Kidney tubule cell (primary cell): Measurements from ENCODE around the gene CYP11A1.
"Not testable (repeated sequence)": the region's sequence is repeated elsewhere in the genome, so short reads cannot be mapped to it uniquely, and the experiment has no call there.

Experiments
- DNase-seq: peaks from one replicate; pipeline ENCODE4 v3.0.0-alpha.2; 2018; ENCODE audit warnings: low spot score

The CYP11A1 gene

DNA sequence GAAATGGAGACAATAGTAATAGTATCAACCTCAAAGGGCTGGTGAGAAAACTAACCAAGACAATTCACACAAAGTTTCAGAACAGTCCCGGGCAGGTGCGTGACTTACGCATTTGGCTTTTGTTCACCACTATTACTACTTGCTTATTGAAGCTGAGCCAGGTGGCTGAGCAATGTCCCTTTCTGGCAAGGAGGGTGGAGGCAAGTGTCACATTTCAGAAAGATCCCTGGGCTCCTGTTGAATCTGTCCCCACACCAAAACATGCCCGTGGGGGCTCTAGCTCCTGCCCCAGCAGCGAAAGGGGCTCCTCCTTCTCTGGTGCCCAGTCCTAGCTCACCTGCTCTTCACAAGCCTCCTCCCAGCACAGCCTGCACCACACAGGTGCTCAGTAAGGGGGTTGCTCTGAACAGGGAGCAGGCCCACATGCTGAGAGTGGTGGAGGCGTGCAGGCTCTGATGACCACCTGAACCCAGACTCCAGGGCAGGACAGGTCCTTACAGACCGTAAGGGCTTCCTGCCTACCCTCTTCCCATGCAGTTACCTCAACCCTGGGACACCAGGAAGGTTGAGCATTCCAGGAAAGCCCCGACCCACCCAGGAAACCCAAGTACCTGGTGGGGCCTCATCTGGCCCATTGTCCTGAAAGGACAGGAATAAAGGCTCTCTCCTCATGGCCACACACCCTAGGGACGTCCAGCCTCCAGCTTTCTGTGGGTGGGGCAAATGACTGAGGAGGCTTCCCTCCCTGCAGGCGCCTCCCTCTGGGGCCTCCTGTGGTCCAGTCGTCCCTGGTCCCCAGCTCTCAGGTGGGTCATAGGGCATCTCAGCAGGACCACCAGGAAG, 33.7 kb upstream of the CYP11A1 start:
- peak; percentile 72 for DNase-seq

GRCh38 chr15:74400313-74400860, 32.9 kb upstream of the CYP11A1 start:
- DNase-seq, result peak; percentile 69

- peak; percentile 88 for DNase-seq
Observed at GRCh38 chr15:74399511-74400312, 32.3 kb upstream of the CYP11A1 start.

- no peak for DNase-seq
Observed at GRCh38 chr15:74399100-74399499, 31.7 kb upstream of the CYP11A1 start.

DNA sequence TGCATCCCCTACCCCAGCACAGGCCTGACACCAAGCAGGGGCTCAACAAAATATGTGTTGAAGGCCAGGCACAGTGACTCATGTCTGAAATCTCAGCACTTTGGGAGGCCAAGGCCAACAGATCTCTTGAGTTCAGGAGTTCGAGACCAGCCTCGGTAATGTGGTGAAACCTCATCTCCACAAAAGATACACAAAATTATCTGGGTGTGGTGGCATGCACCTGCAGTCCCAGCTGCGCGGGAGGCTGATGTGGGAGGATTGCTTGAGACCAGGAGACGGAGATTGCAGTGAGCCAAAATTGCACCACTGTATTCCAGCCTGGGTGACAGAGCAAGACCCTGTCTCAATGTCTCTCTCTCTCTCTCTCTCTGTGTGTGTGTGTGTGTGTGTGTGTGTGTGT, 30.7 kb upstream of the CYP11A1 start:
- DNase-seq, result no peak

DNA sequence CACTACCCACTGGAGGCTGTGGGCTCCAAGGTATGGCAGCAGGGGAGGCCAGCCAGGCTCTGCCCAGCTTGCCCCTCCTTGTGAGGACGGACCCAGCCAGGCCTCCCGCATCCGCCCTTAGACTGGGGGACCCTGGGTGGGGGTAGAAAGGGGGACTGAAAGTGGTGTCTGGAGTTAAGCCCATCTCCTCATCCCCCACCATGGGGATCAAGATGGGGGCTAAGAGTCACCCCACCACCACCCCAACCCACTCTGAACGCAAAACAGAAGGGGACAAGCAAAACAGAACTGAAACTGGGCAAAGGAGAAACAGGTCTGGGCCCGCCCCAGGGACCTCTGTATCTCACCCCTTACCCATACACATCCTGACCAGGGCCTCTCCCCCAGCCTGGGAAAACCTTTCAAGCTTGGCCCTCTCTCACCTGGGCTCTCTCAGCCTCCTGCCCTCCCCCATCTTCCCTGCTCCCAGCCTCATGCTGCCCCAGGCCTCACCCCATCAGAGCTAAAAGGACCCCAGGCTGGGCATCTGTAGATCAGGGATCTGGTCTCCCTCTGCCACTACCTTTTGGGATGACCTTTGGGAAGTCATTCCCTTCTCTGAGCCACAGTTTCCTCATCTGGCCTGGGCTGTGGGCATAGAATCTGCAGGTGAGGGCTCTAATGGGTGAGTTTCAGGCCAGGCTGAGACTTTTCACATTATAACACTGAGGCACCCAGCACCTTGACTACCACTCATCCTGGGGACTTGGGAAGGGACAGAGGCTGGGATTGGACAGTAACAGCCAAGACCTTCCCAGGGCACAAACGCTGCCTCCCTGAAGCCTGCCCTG, 30.0 kb upstream of the CYP11A1 start:
- peak; percentile 75 for DNase-seq

- peak; percentile 100 for DNase-seq
Observed at GRCh38 chr15:74396445-74397238, 29.2 kb upstream of the CYP11A1 start.

DNA sequence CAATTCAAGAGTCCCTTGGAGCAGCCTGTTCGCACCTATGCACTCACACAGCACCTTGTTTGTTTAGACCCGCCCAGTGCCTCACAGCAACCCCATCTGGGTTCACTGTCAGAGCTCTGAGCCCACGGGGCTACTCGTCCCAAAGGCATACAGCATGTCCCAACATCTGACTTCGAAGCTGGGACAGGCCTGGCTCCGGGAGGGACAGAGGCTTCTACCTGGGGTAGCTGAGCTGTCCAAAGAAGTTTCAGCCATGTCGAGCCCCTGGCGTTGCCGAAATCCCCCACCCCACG, 28.6 kb upstream of the CYP11A1 start:
- peak; percentile 37 for DNase-seq

DNA sequence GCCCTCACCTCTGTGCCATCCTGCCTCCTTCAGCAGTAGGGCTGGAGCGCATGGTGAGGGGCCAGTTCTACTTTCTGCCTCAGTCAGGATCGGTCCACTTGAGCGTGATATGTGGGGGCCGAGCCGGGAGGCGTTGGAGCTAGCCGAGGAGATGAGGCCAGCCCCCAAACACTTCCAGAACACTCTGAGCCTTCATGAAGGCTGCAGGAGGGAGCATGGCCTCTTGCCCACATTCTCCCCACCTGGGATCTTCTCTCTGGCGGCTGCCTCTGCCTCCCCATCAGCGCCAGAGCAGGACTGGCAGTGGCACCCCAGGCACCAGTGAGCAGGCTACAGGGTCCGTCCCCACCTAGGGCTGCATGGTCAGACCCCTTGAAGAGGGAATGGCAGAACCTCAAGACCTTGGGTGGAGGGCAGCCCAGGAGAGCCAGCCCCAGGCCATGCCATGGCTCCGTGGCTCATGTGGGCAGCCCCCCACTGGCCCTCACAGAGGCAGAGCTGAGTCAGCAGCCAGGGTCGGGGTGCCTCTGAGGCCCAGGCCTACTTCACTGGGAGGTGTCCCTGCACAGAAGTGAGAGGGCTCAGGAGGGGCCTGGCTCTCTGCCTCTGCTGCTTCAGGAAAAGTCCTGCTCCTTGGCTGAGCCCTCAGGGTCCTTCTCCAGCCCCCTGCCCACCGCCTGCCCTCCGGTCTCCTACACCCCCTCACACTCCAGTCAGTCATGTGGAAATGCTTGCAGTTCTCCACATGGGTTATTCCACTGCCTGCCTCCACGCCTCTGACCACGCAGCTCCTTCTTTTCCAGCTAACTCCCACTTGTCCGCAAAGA, 28.1 kb upstream of the CYP11A1 start:
- DNase-seq, result no peak

DNA sequence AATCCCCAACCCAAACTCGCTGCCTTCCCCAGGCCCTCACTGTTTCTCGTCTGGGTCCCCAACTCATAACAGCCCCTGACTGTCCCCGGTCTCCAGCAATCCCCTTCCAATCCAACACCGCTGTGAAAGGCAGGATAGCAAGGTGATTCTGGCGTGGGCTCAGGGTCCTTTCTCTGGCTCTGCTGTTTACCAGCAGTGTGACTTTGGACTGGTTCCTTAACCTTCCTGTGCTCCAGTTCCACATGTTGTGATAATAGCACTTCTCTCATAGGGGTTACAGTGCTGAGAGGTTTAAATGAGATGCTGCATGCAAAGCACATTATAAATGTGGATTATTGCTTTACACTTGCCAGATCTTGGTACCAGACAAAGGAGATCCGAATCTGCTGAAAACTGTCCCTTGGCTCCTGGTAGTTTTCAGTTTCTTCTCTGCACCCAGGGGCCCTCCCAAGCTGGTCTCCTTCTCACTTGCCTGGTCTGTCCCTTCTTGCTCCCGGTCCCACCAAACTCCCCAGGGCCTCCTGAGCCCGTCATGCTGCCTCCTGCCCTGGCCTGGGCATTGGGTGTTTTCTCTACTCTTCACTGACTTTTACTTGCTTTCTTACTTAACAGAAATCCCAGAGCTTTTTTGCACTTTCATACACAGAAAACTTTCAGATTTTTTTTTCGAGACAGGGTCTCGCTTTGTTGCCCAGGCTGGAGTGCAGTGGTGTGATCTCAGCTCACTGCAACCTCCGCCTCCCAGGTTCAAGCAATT, 26.8 kb upstream of the CYP11A1 start:
- no peak for DNase-seq

GRCh38 chr15:74393423-74393822, 26.0 kb upstream of the CYP11A1 start:
- DNase-seq, result no peak

DNA sequence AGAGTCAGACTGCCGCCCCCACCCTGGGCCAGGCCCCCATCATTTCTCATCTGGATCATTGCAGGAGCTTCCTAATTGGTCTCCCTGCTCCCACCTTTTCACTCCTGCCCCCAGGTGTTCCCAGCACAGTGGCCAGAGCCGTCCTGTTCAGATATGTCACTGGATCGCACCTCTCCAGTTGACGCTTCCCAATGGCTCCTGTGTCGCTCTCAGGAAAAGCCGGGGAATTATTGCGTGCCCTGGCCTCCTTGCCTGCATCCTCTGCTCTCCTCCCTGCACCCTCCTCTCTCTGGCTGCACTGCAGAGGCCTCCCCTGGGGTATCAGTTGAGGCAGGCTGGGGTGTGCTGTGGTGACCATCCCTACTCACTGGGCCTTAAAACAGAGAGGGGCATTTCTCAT, 25.5 kb upstream of the CYP11A1 start:
- no peak for DNase-seq

DNA sequence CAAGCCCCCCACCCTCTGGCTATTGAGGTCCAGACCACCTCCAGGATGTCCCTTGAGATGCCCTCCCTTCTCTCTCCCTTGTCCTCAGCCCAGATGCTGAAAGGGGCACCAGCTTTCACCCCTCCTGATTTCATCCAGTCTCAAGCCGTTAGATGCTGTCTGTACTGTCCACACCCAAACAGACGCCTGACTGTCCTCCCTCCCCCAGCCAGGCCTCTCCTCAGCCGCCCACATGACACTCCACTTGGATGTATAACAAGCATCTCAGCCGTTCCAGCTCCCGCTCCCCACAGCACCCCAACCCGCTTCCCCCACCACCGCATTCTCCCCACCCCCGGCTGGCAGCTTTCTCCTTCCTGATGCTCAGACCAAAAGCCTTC, 25.0 kb upstream of the CYP11A1 start:
- DNase-seq, result no peak

DNA sequence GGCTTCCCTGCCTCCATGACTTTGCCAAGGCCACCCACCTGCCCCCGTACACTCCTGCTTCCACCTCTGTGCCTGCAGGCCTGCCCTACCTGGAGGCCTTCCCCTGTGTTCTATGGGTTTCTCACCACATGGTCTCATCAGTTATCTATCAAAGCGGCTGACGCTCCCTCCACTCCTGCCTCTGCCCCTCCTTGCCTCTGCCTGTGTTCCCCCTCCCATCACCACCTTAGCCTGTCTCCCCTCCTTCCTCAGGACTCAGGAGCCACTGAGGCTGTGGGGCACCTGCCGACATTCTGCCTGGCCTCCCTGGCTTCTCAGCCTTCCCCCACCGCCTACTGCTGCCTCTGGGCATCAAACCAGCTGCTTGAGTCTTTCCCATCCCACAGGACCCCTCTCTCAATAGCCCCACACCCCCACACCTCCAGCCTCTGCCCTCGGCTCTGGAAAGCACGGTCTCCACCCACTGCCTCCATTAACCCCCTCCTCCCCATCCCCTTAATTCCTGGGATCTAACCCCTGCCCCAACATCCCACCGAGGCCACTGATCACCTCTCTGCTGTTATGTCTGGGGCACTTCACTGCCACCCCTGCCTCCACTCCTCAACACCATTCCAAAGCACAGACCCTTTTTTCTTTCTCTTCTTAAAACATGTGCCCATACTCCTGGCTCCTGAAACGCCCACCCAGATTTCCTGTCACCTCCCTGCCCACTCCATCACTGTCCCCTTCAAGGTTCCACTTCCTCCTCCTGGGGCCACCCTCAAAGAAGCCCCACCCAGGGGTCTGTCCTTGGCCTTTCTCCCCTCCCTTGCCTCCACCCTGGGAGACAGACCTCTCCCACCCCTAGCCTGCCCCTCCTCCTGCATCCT, 24.4 kb upstream of the CYP11A1 start:
- no peak for DNase-seq

GRCh38 chr15:74390647-74391288, 23.3 kb upstream of the CYP11A1 start:
- no peak for DNase-seq

- DNase-seq, result not testable (repeated sequence)
Observed at GRCh38 chr15:74390049-74390646, 22.7 kb upstream of the CYP11A1 start.

- DNase-seq, result no peak
Observed at GRCh38 chr15:74389241-74390048, 22.0 kb upstream of the CYP11A1 start.
